HG03045 (cell line): ENCODE results near the gene DNAJB1.
A peak's percentile ranks its signal among the peaks of the same experiment; 100 is the strongest.
"Not testable (repeated sequence)": the region's sequence is repeated elsewhere in the genome, so short reads cannot be mapped to it uniquely, and the experiment has no call there.

Experiments used
- ATAC-seq: cut with Tn5 transposase; IDR thresholded peaks from one replicate; pipeline ENCODE4 v1.9.1; 2021; ENCODE audit warnings: mild to moderate bottlenecking, moderate library complexity; ENCODE audit not compliant: unreplicated experiment

The DNAJB1 gene

DNA sequence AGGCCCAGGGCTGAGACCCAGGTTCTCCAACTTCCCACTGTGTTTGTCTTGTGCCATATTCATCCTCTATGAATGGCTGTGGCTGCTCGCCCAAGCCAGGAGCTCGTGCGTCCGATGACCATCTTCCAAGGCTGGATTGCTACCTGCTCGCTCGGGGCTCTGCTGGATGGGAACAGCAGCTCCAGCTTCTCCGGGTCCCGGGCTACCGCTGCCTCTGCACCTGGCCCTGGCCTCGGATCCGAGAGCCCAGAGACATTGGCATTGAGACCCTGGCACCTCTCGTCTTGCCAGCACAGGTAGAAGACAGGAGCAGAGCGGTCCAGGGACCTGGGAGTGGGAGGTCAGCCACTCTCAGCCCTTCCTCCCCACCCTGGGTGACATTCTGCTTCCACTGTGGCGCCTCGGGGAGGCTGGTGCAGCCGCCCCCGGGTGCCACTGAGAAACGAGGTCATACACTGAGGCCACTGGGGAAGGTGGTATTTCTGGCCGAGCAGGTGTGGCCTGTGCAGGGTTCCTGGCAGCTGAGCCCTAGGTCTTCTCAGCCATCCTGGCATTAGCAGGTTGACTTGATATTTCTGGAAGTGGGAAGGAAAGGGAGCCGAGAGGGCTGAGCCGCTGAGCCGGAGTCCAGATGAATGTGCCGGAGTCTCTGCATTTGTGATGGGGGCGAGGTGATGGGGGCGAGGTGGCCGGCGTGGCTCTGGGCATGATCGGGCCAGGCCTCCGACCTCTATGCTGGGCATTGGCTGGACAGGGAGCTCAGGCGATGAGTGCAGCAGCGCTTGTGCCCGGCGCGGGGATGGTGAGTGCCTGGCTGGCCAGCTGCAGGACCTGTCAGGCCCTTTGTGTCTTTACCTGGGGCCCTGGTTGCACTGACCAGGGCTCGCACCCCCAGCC lies 35.1 kb upstream of the DNAJB1 start:
- ATAC-seq: no peak

DNA sequence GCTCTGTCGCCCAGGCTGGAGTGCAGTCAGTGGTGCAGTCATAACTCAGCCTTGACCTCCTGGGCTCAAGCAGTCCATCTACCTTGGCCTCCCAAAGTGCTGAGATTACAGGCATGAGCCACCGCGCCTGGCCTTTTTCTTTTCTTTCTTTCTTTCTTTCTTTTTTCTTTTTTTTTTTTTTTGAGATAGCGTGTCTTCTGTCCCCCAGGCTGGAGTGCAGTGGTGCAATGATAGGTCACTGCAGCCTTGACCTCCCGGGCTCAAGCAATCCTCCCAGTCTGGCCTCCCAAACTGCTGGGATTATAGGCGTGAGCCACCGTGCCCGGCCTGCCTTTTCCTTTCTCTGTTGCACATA lies 33.8 kb upstream of the DNAJB1 start:
- not testable (repeated sequence) for ATAC-seq

DNA sequence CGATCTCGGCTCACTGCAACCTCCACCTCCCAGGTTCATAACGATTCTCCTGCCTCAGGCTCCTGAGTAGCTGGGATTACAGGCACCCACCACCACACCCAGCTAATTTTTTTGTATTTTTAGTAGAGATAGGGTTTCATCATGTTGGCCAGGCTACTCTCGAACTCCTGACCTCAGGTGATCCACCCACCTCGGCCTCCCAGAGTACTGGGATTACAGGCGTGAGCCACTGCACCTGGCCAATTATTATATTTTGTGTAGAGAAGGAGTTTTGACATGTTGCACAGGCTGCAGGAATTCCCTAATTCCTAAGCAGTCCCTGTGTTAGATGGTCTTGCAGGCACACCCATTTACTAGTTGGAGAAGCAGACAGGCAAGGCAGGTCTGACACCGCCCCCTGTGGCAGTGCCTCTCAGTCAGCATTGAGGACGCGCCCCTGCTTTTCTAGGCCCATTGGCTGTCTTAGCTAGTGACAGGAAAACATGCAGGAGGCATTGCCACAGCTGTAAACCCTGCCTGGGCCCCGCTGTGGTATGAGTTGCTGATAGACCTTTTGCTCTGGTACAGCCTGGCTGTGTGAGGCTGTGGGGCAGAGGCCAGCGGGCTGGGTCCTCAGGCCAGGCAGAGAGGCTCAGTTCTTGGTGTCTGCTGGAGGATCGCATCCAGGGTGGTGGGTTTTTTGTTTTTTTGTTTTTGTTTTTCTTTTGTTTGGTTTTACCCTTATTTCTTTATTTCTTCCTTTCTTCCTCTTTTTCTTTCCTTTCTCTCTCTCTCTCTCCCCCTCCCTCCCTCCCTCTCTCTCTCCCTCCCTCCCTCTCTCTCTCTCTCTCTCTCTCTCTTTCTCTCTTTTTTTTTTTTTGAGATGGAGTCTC lies 33.2 kb upstream of the DNAJB1 start:
- not testable (repeated sequence) for ATAC-seq

DNA sequence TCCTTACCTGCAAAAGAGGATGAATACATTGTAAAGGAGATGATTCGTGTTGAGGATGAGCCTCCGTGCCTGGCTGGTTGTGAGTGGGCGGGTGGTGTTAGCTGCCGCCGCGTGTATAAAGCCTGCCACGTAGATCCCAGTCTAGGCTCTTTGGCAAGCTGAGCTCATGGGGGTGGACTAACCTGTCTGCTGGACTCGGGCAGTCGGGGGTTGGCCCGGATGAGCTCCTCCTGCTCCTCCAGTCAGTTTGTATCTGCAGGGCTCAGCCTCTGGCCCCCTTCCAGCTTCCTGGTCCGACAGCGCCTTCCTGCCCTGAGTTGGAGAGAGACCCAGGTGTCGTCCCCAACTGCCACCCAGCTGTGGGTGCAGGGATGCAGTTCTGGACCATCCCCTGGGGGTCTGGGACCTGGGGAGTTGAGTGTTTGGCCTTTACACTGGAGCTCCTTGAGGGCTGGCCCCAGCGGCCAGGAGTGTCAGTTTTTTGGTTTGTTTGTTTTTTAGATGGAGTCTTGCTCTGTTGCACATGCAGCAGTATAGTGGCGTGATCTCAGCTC lies 32.1 kb upstream of the DNAJB1 start:
- ATAC-seq: no peak

DNA sequence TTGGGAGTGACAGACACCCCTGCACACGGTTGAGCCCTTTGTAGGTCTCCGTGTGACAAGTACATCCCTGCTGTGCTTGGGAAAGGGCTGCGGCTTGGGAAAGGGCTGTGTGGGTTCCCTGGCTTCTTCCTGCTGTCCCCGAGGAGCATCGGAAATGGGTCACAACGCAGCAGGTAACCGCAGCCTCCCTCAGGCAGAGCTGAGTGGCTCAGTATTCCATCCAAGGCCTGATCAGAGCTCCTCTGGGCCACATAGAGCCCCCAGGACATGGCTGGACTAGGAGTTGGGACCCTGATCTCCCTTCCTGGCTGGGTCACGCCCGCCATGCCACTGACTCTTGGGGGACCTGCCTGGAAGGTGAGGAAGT lies 27.5 kb upstream of the DNAJB1 start:
- no peak for ATAC-seq

DNA sequence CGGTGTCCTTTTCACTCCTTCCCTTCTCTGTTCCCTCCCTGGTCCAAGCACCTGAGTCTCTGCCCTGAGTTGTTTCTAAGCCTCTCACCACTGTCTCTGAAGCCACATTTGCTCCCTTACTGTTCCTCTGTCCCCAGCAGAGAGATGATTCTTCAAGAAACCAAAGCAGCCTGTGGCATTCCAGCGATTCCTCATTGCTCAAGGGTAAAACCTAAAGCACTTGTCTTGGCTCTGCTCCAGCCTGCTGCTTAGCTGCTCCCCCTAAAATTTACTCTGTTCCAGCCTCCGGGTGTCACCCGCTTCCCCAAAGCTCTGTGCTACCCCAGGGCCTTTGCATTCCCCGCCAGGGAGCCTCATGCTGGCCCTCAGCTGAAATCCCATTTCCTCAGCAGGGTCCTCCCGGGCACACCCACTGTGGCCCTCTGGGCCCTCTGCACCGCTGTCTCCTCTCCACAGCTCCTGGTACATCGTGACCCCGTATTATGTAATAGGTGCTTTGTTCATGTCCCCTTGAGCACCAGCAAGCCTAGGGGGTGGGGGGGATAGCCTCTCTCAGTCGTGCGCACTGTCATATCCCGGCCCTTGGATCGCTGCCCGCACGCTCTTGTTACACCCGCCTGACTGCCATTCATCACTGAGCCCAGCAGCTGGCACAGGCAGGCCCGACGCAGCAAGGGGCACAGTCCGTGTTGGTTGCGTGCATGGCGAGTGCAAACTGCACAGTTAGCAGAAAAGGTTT lies 26.9 kb upstream of the DNAJB1 start:
- ATAC-seq: no peak

DNA sequence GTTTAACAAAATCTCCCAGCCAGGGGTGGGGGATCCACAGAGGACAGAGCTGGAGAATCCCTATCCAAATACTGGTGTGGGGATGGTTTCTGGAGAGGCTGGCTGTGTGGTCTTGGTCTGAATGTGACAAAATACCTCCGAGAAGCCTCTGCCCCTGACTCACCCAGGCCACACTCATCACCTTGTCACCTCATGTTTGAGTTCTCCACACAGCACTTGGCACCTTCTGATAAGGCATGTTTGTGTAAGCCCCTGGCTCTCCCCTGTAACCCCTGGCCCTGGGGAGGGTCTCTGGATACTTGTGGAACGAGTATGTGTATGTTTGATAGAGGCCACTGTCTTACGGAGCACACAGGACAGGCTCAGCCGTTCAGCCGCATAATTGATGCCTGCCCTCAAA lies 25.9 kb upstream of the DNAJB1 start:
- no peak for ATAC-seq

DNA sequence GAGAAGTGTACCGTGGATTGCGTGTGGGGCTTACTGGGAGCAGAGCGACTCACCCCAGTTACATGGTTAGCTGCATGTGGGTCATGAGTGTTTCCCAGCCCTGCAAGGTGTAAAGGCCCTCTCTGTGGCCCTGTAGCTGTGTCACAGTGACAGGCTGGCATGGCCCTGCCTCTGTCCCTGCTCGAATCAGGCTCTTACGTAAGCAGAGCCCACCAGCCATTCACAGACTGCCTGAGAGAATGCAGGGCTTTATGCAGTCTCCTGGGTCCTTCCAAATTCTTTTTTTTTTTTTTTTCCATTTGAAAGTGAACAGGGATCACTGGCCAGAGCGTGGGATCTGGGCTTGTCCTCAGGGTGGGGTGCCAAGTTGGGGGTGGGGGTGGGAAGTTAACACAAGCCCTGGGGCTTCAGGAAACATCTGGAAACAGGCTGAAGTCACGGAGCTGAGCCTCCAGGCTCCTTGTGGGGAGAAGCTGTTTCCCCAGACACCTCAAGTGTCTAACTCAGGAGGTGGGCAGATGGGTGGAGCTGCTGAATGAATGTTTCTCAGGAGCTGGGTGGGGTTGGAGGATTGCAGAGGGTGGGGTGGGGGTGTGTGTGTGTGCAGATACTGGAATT lies 24.6 kb upstream of the DNAJB1 start:
- ATAC-seq: no peak

DNA sequence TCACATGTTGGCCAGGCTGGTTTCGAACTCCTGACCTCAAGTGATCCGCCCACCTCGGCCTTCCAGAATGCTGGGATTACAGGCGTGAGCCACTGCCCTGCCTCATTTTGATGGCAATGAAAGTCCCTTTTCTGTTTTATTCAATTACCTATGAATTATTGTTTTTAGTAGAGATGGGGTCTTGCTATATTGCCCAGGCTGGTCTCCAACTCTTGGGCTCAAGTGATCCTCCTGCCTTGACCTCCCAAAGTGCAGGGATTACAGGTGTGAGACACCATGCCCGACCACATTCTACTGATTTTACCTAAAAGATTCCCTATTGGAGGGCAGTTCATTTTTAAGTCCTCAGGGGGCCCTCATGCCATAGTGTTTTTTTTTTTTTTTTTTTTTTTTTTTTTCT lies 23.8 kb upstream of the DNAJB1 start:
- ATAC-seq: not testable (repeated sequence)

DNA sequence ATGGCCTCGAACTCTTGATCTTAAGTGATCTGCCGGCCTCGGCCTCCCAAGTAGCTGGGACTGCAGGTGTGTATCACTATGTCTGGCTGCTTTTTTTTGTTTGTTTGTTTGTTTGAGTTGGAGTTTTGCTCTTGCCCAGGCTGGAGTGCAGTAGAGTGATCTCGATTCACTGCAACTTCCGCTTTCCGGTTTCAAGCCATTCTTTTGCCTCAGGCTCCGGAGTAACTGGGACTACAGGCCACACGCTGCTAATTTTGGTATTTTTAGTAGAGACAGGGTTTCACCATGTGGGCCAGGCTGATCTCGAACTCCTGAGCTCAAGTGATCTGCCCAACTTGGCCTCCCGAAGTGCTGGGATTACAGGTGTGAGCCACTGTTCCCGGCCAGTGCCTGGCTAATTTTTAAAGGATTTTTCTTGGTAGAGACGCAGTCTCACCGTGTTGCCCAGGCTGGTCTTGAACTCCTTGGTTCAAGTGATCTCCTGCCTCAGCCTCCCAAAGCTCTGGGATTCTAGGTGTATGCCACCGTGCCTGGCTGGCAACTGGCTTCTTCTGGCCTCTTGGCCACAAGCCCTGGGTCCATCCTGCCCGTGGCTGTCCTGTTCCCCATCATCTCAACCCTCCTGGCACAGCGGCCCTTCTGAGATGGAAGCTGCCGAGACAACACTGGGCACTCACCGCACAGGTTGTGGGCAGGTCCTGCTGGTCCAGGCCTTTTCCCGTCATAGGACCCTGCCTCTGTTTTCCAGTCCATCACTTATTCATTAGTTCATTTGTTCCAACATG lies 22.7 kb upstream of the DNAJB1 start:
- no peak for ATAC-seq

DNA sequence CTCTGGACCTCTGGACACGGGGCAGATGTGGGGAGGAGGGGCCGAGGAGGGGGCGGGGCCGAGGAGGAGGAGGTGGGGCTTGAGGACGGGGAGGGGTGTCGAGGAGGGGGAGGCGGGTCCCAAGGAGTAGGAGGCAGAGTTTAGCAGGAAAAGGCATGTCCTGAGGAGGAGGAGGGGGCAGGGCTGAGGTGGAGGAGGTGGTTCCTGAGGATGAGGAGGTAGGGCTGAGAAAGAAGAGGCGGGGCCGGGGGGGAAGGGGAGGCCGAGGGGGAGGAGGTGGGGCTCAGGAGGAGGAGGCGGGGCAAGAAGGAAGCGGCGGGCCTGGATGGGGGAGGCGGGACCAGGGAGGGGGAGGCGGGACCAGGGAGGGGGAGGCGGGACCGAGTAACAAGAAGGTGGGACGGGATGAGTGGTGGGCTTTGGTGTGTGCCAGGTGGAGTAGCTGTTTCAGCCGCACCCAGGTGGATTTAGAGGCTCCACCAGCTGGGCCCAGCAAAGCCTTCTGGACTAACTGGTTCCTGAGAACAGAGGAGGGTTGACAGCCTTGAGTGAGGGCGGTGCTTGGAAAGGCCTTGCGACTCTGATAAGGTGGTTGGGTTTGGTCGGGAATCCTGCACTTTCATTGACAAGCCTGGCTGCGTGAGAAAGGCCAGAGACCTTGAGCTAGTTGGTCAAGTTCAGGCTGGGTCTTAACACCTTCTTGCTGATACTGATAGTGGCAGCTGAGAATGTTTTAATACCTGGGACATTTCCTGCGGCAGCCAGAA lies 18.9 kb upstream of the DNAJB1 start:
- ATAC-seq: no peak

DNA sequence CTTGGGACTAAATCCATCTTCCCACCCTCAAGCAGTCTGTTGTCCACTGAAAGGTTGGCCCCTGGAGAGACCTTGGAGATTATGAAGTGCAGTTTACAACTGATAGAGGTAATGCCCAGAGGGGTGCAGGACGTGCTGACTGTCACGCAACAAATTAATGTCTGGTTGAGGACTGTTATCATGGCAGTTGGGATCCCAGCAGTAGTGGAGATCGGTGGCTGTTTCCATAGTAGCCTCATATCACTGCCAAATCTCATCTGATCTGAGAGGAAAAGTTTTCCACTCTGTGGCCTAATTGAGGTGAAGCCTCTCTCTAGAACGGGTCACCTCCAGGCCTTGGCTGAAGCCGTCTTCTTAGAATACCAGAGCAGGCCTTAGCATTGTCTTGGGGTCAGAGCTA lies 15.3 kb upstream of the DNAJB1 start:
- ATAC-seq: no peak

DNA sequence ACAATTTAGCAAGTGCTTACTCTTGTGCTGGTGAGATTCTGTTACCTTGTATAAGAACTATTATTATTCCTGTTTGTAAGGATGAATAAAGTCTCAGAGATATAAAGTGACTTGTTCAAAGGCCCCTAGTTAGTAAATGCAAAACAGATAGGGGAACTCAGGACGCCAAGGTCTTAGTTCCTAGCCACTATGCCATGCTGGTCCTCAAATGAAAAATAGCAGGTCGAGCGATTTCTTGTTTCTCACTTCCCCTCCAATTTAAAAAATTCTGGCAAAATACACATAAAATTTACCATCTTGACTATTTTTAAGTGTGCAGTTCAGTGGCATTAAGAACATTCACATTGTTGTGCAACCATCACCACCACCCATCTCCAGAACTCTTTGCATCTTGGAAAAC lies 12.3 kb upstream of the DNAJB1 start:
- ATAC-seq: no peak

DNA sequence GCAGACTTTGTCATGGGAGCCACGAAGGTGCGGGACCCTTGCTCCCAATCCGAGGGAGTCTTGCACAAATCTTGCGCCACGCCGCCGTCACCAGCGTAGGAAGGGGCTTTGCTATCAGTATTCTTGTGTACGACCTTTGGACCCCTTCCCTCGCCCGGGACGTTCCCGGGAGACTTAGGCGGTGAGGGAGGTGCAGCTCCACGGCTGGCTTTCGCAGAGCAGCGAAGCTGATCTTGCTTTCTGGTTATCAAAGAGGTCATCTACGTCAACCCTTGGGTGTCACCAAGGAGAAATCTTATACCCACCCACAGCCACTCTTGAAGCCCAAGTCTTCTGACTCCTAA lies 11.8 kb upstream of the DNAJB1 start:
- ATAC-seq: no peak

DNA sequence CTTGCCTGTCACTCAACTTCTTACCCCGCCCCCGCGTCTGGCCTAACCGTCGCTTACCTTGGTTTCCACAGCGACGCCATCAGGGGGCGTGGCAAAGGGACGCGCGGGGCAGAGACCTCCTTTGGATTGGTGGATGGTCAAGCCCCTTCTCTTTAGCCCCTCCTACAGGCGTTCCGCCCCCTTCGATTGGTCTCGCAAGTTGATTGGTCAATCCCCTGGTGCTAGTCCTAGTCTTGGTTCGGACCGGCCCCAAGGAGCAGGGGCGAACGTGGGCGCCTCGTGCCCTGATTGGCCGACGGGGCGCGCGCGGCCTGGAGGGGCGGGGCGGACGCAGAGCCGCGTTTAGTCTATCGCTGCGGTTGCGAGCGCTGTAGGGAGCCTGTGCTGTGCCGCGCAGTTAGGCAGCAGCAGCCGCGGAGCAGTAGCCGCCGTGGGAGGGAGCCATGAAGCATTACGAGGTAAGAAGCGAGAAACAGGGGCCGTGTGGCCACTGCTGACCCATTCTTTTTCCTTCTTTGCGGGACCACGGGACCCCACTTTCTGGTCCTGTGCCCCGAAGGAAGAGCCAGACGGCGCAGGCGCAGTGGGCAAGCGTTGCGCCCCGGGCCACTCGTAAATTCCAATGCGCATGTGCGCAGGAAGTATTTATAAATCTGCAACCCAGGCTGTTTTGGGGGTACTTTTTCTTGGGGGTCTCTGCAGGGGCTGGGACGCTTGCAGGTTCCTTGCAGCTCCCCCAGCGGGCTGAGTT lies 11.2 kb upstream of the DNAJB1 start, which contains the start of gene TECR:
Gene TECR, plus strand, starts transcription at position 341 of the 751 bp plus-strand sequence. Its CDS starts 103 bp downstream, at position 444.
- peak; percentile 96 for ATAC-seq

DNA sequence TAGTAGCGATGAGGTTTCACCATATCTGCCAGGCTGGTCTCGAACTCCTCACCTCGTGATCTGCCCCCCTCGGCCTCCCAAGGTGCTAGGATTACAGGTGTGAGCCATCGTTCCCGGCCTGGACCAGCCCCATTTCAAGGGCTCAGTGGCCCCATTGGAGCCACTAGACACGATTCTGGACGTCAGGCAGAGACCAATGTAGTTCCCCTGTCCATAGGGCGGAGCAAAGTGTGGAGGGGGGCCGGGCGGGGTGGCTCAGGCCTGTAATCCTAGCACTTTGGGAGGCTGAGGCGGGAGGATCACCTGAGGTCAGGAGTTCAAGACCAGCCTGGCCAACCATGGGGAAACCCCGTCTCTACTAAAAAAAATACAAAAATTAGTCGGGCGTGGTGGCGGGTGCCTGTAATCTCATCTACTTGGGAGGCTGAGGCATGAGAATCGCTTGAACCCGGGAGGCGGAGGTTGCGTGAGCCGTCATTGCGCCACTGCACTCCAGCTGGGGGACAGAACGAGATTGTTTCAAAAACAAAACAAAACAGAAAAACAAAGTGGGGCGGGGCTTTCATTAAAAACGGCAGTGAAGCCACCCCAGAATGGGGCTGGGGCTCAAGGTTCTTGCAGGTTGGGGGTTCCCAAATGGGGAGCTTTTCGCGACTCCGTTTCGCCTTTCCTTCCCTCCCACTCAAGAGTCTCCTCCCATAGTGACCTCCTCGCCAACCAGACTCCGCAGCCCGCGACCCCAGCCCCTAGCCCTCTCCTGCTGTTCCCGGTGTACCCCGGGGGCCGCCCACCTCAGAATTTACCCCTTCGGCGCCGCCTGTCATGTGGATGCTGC lies 10.4 kb upstream of the DNAJB1 start:
- ATAC-seq: no peak

DNA sequence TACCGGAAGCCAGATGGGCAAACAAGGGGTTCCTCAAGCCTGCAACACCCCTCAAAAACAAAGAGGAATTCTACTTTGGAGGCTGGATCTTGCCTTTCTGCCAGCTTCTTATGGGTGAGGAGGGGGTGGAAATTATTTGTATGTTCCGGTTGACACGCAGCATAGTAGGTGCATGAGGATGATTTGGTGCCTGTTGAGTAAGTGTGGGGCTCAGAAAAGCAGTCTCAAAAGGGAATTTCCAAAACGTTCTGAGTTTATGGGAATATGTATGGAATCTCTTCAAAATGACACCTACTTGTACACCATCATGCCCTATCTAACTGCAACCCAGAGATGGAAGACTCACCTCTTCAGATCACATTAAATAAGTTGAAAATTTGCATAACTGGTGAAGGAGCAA lies 8.2 kb upstream of the DNAJB1 start:
- no peak for ATAC-seq

DNA sequence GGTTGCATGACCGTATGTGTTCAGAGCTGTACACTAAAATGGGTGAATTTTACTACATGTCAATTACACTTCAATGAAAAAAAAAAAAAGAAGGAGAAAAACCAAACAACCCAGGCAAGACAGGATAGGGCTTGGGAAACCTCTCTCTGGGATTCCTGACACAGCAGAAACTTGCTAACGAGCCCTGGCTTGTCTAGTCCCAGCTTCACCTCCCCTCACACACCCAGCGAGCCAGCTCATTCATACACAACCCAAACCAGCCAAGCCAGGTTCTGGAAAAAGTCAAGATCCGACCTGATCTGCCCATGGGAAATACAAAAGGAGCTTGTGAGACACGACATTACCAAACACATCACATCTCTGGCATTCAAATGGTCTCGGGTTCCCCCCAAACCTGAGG lies 7.5 kb upstream of the DNAJB1 start:
- no peak for ATAC-seq
